ENCODE measurements around the gene GNRH2. TPM values are rescaled to one million over a fixed set of nuclear protein-coding genes. Genes with fewer than 3 reads are reported as not detected.
"Not testable (repeated sequence)": the region's sequence is repeated elsewhere in the genome, so short reads cannot be mapped to it uniquely, and the experiment has no call there.

GNRH2 gene
- total RNA-seq, 1 donor from 2014 or later, result not detected

DNA sequence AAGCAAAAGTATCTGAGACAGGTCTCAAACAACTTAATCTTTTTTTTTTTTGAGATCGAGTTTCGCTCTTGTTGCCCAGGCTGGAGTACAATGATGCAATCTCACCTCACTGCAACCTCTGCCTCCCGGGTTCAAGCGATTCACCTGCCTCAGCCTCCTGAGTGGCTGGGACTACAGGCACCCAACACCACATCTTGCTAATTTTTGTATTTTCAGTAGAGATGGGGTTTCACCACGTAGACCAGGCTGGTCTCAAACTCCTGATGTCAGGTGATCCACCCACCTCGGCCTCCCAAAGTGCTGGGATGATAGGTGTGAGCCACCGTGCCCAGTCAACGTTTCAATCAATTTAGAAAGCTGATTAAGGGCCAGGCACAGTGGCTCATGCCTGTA lies 29.8 kb downstream of the GNRH2 start:
- DNase-seq (ENCODE audit: low read depth), result not testable (repeated sequence)

GRCh38 chr20:3074812-3075211 lies 31.4 kb downstream of the GNRH2 start:
- peak; percentile 9 for DNase-seq (ENCODE audit: low read depth)

DNA sequence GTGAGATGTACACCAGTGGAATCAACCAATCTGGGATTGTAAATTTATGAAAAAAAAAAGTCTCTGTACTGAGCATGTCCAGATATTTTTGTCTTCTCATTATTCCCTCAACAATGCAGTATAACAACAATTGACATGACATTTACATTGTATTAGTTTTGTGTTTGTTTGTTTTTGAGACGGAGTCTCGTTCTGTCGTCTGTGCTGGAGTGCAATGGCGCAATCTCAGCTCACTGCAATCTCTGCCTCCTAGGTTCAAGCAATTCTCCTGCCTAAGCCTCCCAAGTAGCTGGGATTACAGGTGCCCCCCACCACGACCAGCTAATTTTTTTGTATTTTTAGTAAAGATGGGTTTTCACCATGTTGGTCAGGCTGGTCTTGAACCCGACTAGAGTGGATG lies 31.9 kb downstream of the GNRH2 start:
- not testable (repeated sequence) for DNase-seq (ENCODE audit: low read depth)

GRCh38 chr20:3077618-3078134 lies 34.3 kb downstream of the GNRH2 start:
- no peak for DNase-seq (ENCODE audit: low read depth)

GRCh38 chr20:3080939-3081388 lies 37.5 kb downstream of the GNRH2 start:
- peak; percentile 55 for DNase-seq (ENCODE audit: low read depth)

DNA sequence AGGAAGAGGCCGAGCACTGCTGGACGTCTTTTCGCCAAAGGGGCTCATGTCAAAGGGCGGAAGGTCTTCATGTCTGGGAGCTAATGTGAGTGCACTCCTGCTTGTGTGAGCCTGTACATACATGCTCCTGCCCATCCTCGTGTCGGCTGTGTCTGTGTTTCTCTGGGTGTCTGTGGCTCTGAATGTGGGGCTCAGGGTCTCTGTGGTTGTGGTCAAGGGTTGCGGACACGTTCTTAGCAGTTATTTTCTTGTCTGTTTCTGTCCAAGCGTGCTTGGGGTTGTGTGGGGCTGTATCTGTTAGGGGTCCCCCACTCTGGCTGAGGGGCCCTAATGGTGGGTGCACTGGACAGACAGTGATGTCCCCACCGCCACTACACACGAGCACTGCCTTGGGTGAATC lies 38.2 kb downstream of the GNRH2 start:
- no peak for DNase-seq (ENCODE audit: low read depth)

DNA sequence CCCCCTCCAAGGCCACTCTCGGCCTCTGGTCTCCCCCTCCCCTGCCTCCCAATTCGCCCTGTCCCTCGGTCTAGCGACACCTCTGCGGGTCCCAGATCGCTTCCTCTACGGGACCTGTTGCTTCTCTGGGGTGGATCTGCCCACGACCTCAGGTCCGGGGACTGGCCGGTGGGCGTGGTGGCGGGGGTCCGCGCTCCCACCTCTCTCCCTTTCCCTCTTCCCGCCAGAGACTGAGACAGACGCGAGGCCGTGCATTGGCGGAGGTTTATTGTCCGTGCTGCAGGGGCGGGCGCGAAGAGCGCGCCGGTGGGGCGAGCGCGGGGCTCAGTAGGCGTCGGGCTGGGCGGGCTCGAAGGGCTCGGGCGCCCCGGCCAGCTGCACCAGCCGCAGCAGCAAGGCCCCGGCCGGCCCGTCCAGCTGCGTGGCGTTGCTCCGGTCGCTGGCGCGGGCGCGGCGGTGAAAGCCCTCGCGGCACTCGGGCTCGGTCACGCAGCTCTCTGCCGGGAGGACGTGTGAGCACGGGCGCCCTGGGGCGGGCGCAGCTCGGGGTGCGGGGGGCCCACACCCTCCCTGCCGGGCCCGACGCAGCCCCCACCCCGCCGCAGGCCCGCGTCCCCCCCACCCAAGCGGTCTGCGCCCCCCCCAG lies 39.0 kb downstream of the GNRH2 start:
- DNase-seq (ENCODE audit: low read depth), result no peak

GRCh38 chr20:3082955-3083952 lies 39.8 kb downstream of the GNRH2 start:
- DNase-seq (ENCODE audit: low read depth), result no peak

DNA sequence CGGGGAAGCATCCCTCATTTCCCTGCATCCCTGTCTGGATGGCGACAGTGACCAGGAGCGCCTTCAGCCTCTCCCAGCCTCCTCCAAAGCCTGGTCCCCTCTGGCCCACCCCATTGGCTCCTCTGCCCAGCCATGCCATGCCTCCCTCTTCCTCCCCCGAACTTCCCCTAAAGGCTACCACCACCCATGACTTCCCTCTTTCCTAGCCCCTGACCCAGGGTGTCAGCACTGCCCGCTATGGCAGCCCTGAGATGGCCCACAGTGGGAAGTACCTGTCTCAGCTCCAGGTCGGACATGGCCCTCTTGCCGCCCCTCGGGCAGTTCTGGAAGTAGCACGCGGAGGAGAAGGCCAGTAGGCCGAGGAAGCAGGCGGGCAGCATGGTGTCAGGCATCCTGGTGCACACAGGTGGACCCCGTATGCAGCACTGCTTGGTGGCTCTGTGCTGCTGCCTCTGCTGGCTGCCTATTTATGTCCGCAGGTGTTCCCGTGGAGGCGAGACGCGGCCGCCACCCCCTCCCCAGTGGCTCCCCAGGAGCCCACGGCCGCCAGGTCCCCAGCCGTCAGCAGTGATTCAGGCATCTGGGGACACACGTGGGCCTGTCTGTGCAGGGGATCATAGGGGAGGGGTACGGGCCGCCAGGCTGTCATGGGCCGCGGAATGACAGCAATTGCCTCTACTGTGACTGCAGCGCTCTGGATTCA lies 41.0 kb downstream of the GNRH2 start, which contains the start of gene AVP:
Gene AVP, minus strand, starts transcription at position 442 of the 703 bp plus-strand sequence. Its CDS starts 50 bp downstream, at position 392.
- DNase-seq (ENCODE audit: low read depth), result no peak

DNA sequence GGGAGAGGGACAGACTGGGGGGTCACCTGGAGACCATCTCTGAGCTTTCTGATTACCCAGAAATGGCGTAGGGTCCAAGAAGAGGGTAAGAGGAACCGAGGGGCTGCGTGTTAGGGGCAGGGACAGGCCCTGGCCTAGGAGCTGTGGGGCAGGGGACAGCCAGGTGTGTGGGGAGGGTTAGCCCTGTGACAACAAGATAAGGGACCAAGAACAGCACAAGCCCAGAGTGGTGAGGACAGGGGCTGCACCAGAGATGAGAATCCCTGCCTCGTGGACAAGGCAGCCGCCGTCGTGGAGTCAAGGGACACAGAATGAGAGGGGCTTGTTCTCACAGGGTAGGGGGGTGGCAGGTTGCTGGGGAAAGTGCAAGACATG lies 41.6 kb downstream of the GNRH2 start:
- DNase-seq (ENCODE audit: low read depth), result no peak

GRCh38 chr20:3085571-3086072 lies 42.2 kb downstream of the GNRH2 start:
- no peak for DNase-seq (ENCODE audit: low read depth)

DNA sequence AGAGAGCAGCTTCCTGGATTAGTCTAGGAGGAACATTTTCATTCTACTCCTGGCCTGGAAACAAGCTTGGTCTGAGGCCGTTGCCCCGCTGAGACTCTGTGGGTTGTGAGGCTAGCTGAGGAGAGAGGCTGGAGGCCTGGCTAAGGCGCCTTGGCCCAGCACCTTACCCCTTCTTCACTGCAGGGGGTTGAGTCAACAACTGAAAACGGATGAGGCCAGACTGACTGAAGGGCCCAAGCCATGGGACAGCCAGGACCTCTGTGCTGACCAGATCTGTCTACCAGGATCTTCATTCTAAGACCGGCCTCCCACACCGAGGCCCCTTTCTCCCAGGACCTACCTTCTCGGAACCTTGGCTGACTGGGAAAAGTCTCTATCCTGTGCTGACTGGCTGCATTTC lies 44.6 kb downstream of the GNRH2 start:
- no peak for DNase-seq (ENCODE audit: low read depth)

GRCh38 chr20:3090565-3090964 lies 47.1 kb downstream of the GNRH2 start:
- no peak for DNase-seq (ENCODE audit: low read depth)

DNA sequence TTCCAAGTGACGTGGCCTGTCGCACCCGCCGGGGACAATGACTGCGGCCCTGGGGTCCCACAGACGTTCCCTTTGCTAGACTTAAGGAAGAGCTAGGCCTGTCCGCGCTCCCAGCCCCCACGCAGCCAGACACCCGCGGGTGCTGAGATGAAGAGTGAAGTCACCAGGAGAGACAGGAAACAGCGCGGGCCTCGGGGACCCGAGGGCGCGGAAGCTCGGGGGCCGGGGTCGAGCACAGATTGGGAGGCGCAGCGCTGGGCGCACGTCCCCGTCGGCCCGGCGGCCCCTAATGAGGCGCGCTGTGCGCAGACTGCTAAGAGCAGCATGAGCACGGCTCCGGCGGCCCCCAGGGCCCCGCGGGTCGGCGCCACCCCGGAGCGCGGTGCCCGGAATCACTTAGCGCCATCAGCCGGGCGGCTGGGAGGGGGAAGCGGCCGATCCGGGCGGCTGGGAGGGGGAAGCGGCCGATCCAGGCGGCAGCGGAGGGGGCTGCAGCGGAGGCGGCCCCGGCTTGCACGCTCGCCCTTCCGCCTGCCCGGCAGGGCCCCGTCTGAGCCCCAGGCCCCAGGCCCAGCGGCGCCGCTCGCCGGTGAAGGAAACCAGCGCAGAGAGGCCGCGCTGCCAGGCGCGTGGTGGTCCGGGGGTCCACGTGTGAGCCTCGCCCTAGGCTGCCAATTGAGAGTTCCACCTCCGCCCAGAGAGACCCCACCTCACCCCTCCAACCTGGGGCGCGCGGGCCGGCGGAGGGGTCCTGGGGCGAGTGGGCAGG lies 49.4 kb downstream of the GNRH2 start:
- DNase-seq (ENCODE audit: low read depth), result no peak

DNA sequence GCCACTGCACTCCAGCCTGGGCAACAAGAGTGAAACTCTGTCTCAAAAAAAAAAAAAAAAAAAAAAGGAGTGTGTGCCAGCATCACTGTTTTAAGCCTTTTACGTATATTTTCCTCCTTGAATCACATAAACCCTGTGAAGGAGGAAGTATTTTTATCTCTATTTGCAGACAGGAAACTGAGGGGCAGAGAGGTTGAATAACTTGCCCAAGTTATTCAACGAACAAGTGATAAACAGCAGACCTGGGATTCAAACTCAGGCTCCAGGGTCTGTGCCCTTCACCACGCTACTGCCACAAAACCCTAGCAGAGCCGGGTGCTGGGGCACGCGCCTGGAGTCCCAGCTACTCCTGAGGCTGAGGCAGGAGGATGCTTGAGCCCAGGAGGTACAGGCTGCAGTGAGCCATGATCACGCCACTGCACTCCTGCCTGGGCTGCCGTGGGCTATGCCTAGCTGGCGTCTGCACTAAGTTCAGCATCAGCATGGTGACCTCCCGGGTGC lies 50.5 kb downstream of the GNRH2 start:
- no peak for DNase-seq (ENCODE audit: low read depth)

- DNase-seq (ENCODE audit: low read depth), result no peak
Observed at GRCh38 chr20:3094848-3095629, 51.6 kb downstream of the GNRH2 start.
